Stimulated activated naive CD4-positive, alpha-beta T cell treated with Interleukin-2 at 50 U/mL for 16 hours (primary cell): Measurements from ENCODE around the gene HYKK.
"Not testable (repeated sequence)": the region's sequence is repeated elsewhere in the genome, so short reads cannot be mapped to it uniquely, and the experiment has no call there.

ENCODE experiments used
- DNase-seq: peaks from one replicate; lab custom pipeline; 2025; lab: John Stamatoyannopoulos, UW

The HYKK gene

DNA sequence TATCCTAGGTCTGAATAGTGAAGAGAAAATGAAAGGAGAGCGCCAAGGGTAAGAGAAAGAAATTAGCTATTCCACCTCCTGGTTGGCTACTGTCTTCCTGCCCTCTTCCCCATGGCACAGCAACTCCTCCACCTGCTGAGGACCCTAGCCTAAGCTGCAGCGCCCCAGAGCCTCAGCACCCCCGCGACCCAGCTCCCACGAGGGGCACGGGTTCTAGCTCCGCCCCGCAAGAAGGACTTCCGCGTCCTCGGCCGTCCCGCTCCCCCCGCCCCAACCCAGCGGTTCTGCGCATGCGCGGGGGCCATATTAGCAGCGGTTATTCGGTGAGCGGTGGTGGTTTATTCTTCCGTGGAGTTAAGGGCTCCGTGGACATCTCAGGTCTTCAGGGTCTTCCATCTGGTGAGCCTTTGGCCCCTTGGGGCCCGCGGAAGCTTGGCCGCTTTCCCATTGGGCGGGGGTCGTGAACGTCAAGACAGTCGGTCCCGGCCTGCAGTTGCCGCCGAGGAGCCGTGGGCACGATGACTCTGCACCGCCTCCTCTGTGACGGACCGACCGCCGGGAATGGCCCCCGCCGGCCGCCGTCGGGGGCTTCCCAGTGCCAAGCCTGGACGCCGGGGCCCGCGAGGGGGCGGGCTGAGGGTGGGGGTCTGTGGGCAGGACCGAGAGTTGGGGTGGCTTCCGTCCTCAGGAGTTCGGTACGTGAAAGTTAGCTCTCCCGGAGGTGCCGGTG is 32.9 kb downstream of the HYKK start, which contains the start of gene PSMA4:
PSMA4 (plus strand) TSS at position 304 of the 730 bp plus-strand sequence. CDS start 1,484 bp downstream, outside the sequence.
- peak; percentile 89 for DNase-seq

DNA sequence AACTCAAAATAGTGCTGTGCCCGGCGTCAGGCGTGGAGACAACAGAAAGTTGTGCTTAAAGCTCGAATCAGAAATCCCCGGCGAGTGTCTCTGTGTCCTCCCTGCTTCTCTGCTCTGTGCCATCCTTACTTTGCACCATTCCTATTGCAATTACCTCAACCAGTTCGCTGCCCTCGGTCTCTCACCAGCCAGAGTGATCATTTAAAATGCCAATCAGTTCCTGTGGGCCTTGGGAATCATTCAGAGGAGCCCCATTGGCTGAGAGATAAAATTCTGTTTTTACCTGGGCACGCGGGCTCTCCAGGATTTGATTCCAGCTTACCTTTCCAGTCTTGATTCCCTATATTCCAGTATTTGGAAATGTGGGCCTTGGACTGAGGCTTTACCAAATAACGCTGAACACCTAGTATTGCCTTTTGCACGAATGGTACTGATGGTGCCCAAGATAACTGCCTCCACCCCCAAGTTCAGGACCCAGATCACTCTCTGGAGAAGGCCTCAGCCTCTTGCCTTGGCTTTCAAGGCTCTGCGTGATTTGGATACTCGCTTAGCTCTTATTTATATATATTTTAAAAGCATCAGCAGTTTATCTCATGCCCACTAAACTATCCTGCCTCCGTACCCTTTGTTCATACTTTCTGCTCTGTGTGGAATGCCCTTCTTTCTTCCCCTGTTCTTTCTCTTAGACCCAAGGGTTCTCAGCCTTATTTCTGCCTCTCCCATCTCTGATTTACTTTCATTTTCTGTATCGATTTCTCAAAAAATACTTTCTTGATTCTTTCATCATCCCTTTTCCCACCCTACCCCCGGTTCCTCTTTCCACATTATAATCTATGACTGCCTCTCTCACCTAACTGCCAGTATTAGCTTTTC is 33.7 kb downstream of the HYKK start:
- DNase-seq = no peak

- no peak for DNase-seq
These were observed 34.3 kb downstream of the HYKK start for GRCh38 chr15:78541744-78542034.

- no peak for DNase-seq
These were observed 35.3 kb downstream of the HYKK start for GRCh38 chr15:78542647-78543046.

DNA sequence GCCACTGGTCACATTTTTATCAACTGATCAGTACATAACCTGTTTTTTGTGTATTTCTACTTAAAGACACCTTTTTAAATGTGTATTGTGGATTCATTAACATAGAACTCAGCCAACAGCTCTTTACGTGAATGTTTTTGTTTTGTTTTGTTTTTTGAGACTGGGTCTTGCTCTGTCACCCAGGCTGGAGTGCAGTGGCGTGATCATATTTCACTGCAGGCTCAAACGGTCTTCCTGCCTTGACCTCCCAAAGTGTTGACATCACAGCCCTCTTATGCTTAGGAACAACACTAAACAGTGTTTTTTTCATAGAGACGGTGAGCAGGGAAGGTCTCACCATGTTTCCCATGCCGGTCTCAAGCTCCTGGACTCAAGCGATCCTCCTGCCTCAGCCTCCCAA is 42.8 kb downstream of the HYKK start:
- no peak for DNase-seq

DNA sequence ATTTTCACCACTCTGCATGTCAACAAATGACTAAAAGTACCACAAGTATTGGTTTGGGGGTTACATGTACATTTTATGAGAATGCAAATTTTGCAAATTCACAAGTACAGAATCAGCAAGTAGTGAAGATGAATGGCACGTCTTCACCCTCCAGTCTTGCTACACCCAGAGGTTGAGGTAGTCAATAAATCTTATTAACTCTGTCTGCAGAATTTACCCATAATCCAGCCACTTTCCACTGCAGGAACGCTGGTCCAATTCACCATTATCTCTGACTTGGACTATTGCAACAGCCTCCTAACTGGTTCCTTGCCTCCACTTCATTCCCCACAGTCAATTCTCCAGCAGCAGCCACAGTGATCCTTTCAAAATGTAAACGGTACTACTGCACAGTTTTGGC is 43.4 kb downstream of the HYKK start:
- DNase-seq = no peak

DNA sequence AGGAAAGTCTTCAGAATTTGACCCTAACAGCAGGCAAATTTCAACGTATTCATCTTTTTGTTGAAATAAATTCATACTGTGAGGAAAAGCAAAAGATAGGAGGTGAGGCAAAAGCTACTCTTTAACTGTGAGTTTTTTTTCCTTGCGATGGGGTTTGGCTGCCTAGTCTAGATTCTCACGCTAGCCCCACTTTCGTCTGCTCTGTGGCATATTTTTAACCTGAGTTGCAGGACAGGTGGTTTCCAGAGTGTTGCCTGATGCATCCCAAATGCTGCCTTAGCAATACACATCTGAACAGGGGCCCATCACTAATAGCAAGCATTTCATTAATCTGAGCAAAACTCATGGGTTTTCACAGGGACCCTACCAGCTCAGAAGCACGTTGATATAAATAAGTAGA is 44.5 kb downstream of the HYKK start:
- DNase-seq = no peak

DNA sequence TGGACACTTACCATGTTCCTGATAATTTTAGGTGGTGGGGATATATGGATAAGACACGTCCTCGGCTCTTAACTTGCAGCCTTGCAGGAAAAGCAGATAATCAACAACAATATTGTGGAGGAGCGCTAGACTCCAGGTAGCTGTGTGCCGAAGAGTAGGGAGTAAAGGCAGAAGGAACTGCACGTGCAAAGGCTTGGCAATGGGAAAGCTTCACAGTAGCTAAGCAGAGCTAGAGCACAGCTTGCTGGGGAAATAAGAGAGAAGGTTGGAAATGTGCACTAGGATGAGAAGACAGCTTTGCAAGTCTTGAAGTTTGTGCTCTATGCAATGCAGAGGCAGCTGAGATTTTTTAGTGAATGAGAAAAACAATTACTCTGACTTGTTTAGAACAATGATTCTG is 45.2 kb downstream of the HYKK start:
- DNase-seq = no peak

DNA sequence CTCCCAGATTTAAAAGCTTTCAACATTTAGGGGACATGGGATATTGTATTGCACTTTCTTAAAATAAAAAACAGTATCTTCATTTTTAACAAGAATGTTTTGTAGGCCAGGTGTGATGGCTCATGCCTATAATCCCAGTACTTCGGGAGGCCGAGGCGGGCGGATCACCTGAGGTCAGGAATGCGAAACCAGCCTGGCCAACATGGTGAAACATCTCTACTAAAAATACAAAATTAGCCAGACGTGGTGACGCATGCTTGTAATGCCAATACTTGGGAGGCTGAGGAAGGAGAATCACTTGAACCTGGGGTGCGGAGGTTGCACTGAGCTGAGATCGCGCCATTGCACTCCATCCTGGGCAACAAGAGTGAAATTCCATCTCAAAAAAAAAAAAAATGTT is 52.8 kb downstream of the HYKK start:
- not testable (repeated sequence) for DNase-seq

DNA sequence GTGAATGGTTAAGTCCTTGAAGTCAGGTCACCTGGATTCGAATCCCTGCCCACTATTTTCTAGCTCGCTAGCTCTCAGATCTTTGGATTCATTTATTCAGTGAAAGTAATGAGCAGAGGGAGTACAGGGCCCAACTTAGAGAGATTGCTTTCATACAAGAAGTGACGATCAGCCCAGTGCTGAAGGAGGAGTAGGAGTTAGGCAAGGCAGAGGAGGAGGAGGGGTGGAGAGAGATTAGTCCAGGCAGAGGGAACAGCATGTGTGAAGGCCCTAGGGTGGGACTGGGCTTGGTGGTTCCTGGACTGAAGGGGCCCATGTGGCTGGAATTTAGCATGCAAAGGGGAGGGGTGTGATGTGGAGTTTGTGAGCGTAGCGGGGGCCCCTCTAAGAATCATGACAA is 54.1 kb downstream of the HYKK start:
- no peak for DNase-seq

DNA sequence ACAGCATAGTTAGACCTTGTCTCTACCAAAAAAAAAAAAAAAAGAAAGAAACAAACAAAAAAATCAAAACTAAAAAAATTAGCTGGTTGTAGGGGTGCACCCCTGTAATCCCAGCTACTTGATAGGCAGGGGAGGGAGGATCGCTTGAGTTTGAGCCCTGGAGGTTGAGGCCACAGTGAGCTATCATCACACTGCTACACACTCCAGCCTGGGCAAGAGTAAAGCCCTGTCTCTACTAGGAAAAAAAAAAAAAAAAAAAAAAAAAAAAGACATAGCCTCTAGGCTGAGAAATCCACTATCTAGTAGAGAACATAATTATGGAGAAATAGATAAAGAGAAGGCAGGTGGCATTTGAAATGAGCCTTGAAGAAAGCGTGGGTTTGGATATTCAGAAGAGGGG is 55.7 kb downstream of the HYKK start:
- DNase-seq = no peak

DNA sequence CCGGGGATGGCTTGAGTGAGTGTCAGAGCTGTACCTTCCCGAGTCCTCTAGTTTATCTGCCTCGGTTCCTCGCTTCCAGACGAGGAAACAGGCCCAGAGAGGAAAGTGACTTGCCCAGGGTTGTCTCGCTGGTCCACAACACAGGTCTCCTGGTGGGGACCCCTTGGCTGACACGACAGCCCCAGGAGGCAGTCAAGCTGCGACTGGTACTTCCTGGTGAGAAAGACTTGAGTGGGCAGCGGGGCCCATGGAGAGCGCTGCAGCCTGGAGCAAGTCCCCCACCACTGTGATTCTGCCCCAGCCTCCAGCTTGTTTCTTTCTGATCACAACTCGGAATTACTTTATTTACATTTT is 57.3 kb downstream of the HYKK start:
- no peak for DNase-seq

- DNase-seq = peak; percentile 62
These were observed 57.9 kb downstream of the HYKK start, which contains the start of gene CHRNA5 for GRCh38 chr15:78565097-78565950. Gene CHRNA5, plus strand, starts transcription at chr15:78565520. Its CDS starts 200 bp downstream, at chr15:78565720.

DNA sequence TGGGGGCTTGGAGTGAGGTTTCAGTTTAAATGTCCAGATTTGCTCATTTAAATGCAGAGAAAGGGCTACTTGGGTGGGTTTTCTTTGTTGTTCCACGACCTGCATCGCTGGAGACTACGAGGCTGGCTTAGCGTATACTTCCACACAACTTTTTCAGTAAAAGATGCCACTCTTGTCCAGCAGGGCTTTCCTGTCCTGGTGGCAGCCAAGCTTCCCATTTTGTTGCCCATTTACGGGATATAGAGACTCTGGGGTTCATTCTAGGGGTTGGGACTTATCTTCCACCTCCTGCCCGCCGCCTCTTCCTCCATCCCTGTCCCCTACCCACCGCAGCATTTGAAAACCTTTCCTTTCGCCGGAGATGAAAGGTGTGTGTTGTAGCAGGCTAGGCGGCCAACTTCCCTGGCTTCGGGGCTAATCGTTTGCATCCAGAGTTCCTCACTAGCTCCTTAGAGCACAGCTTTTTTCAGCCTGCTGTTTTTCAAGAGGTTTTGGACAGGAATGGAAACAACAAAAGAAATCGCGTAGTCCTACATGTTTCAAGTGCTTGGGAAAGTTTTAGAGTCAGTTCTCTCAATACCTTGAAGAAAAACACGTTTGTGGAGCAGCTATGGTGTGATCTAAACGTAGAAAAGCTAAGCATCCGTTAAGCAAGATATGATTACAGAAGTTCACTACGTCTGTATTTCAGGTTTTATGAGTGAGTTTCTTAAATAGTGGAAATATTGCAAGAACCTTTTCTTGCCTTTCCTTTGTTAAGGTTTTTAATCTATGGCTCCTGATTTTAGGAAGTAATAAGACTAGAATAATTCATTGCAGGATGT is 58.8 kb downstream of the HYKK start:
- no peak for DNase-seq

GRCh38 chr15:78567531-78567930 is 60.2 kb downstream of the HYKK start:
- DNase-seq = no peak

- DNase-seq = no peak
These were observed 63.3 kb downstream of the HYKK start for GRCh38 chr15:78570710-78571109.

- DNase-seq = no peak
These were observed 64.0 kb downstream of the HYKK start for GRCh38 chr15:78571382-78571781.

GRCh38 chr15:78573416-78573815 is 66.0 kb downstream of the HYKK start:
- DNase-seq = no peak

GRCh38 chr15:78574944-78575343 is 67.6 kb downstream of the HYKK start:
- no peak for DNase-seq
